T-cell (primary cell): ENCODE results near the gene BANF2. TPM values are rescaled to one million over a fixed set of nuclear protein-coding genes. Genes with fewer than 3 reads are reported as not detected.

ENCODE experiments used
- ATAC-seq, 4 experiments: fragments of 200-7000 bp in 3 of 4; fragments of 150-1000 bp in 1 of 4; cut with Tn5 transposase; replicated peaks in 1 of 4; 1 replicate in 3 of 4; 2 replicates in 1 of 4; pipeline ENCODE4 v1.10.0; 2021; ENCODE audit warnings: moderate library complexity in 3 of 4, mild to moderate bottlenecking in 2 of 4, moderate number of reproducible peaks in 1 of 4
- CTCF ChIA-PET, 2 donors: fragments of 300-600 bp; sonication (Branson Sonifier 250); formaldehyde crosslinking; loops; one replicate each; lab custom pipeline; 2022; ENCODE audit warnings: antibody characterized with exemption in 2 of 2; lab: Charles Lee
- POLR2A ChIA-PET, 2 donors: fragments of 300-600 bp; sonication (Branson Sonifier 250); formaldehyde crosslinking; loops; one replicate each; lab custom pipeline; 2022; ENCODE audit warnings: antibody characterized with exemption in 2 of 2; lab: Charles Lee
- DNase-seq, 35 experiments: peaks; one replicate each; pipeline versions ENCODE4 v3.0.0 to v3.0.0-alpha.2; 2013 to 2023
- H3K27ac ChIP-seq: one replicate; pipeline ENCODE4 v1.5.1; 2013; ENCODE audit warnings: low read length
- H3K27me3 ChIP-seq, 2 experiments: replicated peaks in 1 of 2; 1 replicate in 1 of 2; 2 replicates in 1 of 2; pipeline versions ENCODE4 v1.6.1 to v1.7.0; 2013; ENCODE audit warnings: low read length in 1 of 2, mixed read lengths in 1 of 2; ENCODE audit not compliant: control insufficient read depth in 2 of 2, insufficient read depth in 2 of 2; ENCODE audit errors: extremely low read depth in 1 of 2
- H3K36me3 ChIP-seq, 2 donors: 1 replicate in 1 of 2; 2 replicates in 1 of 2; pipeline versions ENCODE4 v1.6.1 to v1.7.0; 2013; ENCODE audit warnings: low read length in 1 of 2; ENCODE audit not compliant: control insufficient read depth in 2 of 2, insufficient read depth in 1 of 2; ENCODE audit errors: extremely low read depth in 1 of 2
- H3K4me1 ChIP-seq, 2 experiments: 1 replicate in 1 of 2; 2 replicates in 1 of 2; pipeline versions ENCODE4 v1.6.1 to v1.7.0; 2013; ENCODE audit warnings: low read length in 2 of 2, mixed read lengths in 1 of 2; ENCODE audit not compliant: insufficient read depth in 2 of 2, control insufficient read depth in 1 of 2; ENCODE audit errors: extremely low read depth in 1 of 2
- H3K4me3 ChIP-seq, 2 donors: 1 replicate in 1 of 2; 2 replicates in 1 of 2; pipeline versions ENCODE4 v1.5.1 to v1.7.0; 2013; ENCODE audit warnings: mild to moderate bottlenecking in 2 of 2, low read length in 1 of 2, moderate library complexity in 1 of 2; ENCODE audit not compliant: control insufficient read depth in 1 of 2; ENCODE audit errors: extremely low read depth in 1 of 2
- H3K9me3 ChIP-seq: 2 replicates; pipeline ENCODE4 v1.7.0; 2013
- H3K27ac Mint-ChIP-seq, 2 donors: one replicate each; pipeline ENCODE4 v1.8.0; 2020 to 2021; ENCODE audit warnings: mild to moderate bottlenecking in 2 of 2, mixed read lengths in 2 of 2
- H3K27me3 Mint-ChIP-seq, 2 donors: one replicate each; pipeline ENCODE4 v1.8.0; 2021 to 2022; ENCODE audit warnings: mixed read lengths in 2 of 2
- H3K36me3 Mint-ChIP-seq: one replicate; pipeline ENCODE4 v1.8.0; 2021; ENCODE audit warnings: mixed read lengths
- H3K4me1 Mint-ChIP-seq, 3 donors: one replicate each; pipeline ENCODE4 v1.8.0; 2020 to 2022; ENCODE audit warnings: mixed read lengths in 3 of 3, mild to moderate bottlenecking in 1 of 3
- H3K4me3 Mint-ChIP-seq, 3 donors: one replicate each; pipeline ENCODE4 v1.8.0; 2020 to 2022; ENCODE audit warnings: mild to moderate bottlenecking in 3 of 3, mixed read lengths in 3 of 3, moderate library complexity in 3 of 3
- H3K9me3 Mint-ChIP-seq, 3 donors: one replicate each; pipeline ENCODE4 v1.8.0; 2020 to 2022; ENCODE audit warnings: mixed read lengths in 3 of 3
- WGBS: methylation state at CpG from one replicate; pipeline ENCODE4 v1.1.5; 2013; ENCODE audit warnings: missing lambda C conversion rate; ENCODE audit not compliant: insufficient coverage; 5-methylcytosine and 5-hydroxymethylcytosine counted together
- total RNA-seq, 35 experiments: library from RNA in 6 of 35; stranded (reverse) in 6 of 35; fragments of 120-200 nt in 1 of 35; gene quantifications; one replicate each; pipeline versions ENCODE4 v1.2.1 to v1.2.4 and lab custom pipeline; 2013 to 2026

The BANF2 gene
- total RNA-seq, 5 donors from 2014 or later (not counting 1 experiment from before 2014, with no cell fraction given), result not detected

- POLR2A ChIA-PET, result no interaction called here
- Mint-ChIP-seq H3K27me3 (peaks cover 5 to 16% of the 10 kb centered on the region in 2 donors), H3K9me3 (no peaks in the 10 kb centered on the region), H3K36me3 (no peaks in the 10 kb centered on the region), H3K27ac (peak overlapping the region; percentile 50 to 76), H3K4me3 (peak overlapping the region; percentile 73 to 81 (median 76)), H3K4me1 (peaks cover 22 to 26% (median 24%) of the 10 kb centered on the region in 3 donors)
- peak overlapping the region; percentile 11 for H3K27ac ChIP-seq
- H3K27me3 ChIP-seq, result peaks cover 0 to 15% of the 10 kb centered on the region in 2 experiments
- no peak for ATAC-seq
- H3K36me3 ChIP-seq, result peaks cover 0 to 4% of the 10 kb centered on the region in 2 donors
- H3K4me1 ChIP-seq, result peaks cover 3 to 22% of the 10 kb centered on the region in 2 experiments
- peak in 16 of 35 experiments; percentile 2 to 48 (median 24) for DNase-seq
- peak overlapping the region; percentile 22 to 36 for H3K4me3 ChIP-seq
- 74% methylated on average over 21 of the region's 27 CpGs for WGBS
- H3K9me3 ChIP-seq, result no peaks in the 10 kb centered on the region
- CTCF ChIA-PET, result interaction anchor here (0.5 to 1.6 kb wide), 5 partner anchors 149 to 291 kb away, joined by 3 to 5 read pairs (median 3); partner anchors contain the start of gene BFSP1 (in 1 of the 2)
These were observed 19.6 kb upstream of the BANF2 start for GRCh38 chr20:17679941-17680835.

- Histone ChIP-seq H3K36me3 (peaks cover 0 to 4% of the 10 kb centered on the region in 2 donors), H3K4me1 (peaks cover 3 to 22% of the 10 kb centered on the region in 2 experiments), H3K27me3 (peaks cover 0 to 15% of the 10 kb centered on the region in 2 experiments), H3K27ac (no peak overlapping the region), H3K4me3 (peak overlapping the region; percentile 29 to 36), H3K9me3 (no peaks in the 10 kb centered on the region)
- 3% methylated on average over 107 of the region's 110 CpGs for WGBS
- Mint-ChIP-seq H3K4me3 (peak overlapping the region; percentile 73 to 81 (median 76)), H3K36me3 (no peaks in the 10 kb centered on the region), H3K4me1 (peaks cover 18 to 26% (median 24%) of the 10 kb centered on the region in 3 donors), H3K9me3 (no peaks in the 10 kb centered on the region), H3K27me3 (peaks cover 12 to 24% of the 10 kb centered on the region in 2 donors), H3K27ac (peak overlapping the region in 1 of 2 donors; percentile 50)
- ChIA-PET POLR2A (no interaction called here), CTCF (interaction anchor here (0.6 to 1.6 kb wide), 5 partner anchors 32 to 290 kb away, joined by 3 to 5 read pairs (median 3); no protein-coding TSS in a partner anchor)
- DNase-seq, result peak; percentile 37 to 87 (median 67)
- ATAC-seq, result peak; percentile 25 to 30 (median 26)
These were observed 18.7 kb upstream of the BANF2 start for GRCh38 chr20:17680836-17681725.

GRCh38 chr20:17681726-17682102 lies 18.1 kb upstream of the BANF2 start:
- peak in 1 of 35 experiments; percentile 9 for DNase-seq
- Mint-ChIP-seq H3K9me3 (no peaks in the 10 kb centered on the region), H3K27me3 (peaks cover 17 to 30% of the 10 kb centered on the region in 2 donors), H3K4me3 (peak overlapping the region; percentile 83 to 86 (median 85)), H3K4me1 (peaks cover 17 to 26% (median 24%) of the 10 kb centered on the region in 3 donors), H3K27ac (no peak overlapping the region), H3K36me3 (no peaks in the 10 kb centered on the region)
- peak; percentile 7 to 15 (median 10) for ATAC-seq
- Histone ChIP-seq H3K27ac (no peak overlapping the region), H3K4me3 (peak overlapping the region; percentile 60 to 73), H3K36me3 (peaks cover 0 to 4% of the 10 kb centered on the region in 2 donors), H3K27me3 (peaks cover 0 to 16% of the 10 kb centered on the region in 2 experiments), H3K4me1 (peaks cover 3 to 22% of the 10 kb centered on the region in 2 experiments), H3K9me3 (no peaks in the 10 kb centered on the region)
- ChIA-PET POLR2A (interaction anchor here (0.7 to 0.9 kb wide), 3 partner anchors 112 to 826 kb away, joined by 3 to 5 read pairs (median 3); partner anchors contain the start of genes DSTN (in 1 of the 2) and SEC23B (in 1 of the 2)), CTCF (interaction anchor here (0.6 to 2.2 kb wide), 22 partner anchors 10 to 606 kb away, joined by 3 to 19 read pairs (median 5); partner anchors contain the start of genes DSTN (in 1 of the 2), KAT14 (in 1 of the 2) and PET117 (in 1 of the 2))
- WGBS, result under 1% methylated on average over 64 of the region's 65 CpGs

GRCh38 chr20:17682103-17682888 lies 17.5 kb upstream of the BANF2 start, which contains the start of gene RRBP1:
RRBP1 (minus strand) TSS chr20:17682242; CDS start chr20:17660507, 21,735 bp downstream.
- Histone ChIP-seq H3K27ac (peak within 1 kb of the TSS; percentile 54), H3K36me3 (peaks cover 0 to 4% of the 10 kb centered on the region in 2 donors), H3K4me3 (peak within 1 kb of the TSS; percentile 67 to 73), H3K27me3 (peaks cover 0 to 22% of the 10 kb centered on the region in 2 experiments), H3K9me3 (no peaks in the 10 kb centered on the region), H3K4me1 (peaks cover 3 to 22% of the 10 kb centered on the region in 2 experiments)
- CTCF ChIA-PET, result interaction anchor here (0.5 to 2.2 kb wide), 41 partner anchors 9 to 784 kb away, joined by 3 to 19 read pairs (median 4); partner anchors contain the start of genes BANF2 (in 1 of the 2), DSTN (in 1 of the 2), DZANK1 (in 1 of the 2) and KAT14 (in 1 of the 2)
- peaks cover 17 to 26% (median 24%) of the 10 kb centered on the region in 3 donors for H3K4me1 Mint-ChIP-seq
- DNase-seq (peak; percentile 91 to 97 (median 95)), ATAC-seq (peak; percentile 92 to 93 (median 93))
- peak within 1 kb of the TSS; percentile 83 to 86 (median 85) for H3K4me3 Mint-ChIP-seq
- H3K9me3 Mint-ChIP-seq, result no peaks in the 10 kb centered on the region
- H3K36me3 Mint-ChIP-seq, result no peaks in the 10 kb centered on the region
- POLR2A ChIA-PET, result interaction anchor here (0.6 to 0.9 kb wide), 7 partner anchors 18 to 825 kb away, joined by 3 to 5 read pairs (median 5); partner anchors contain the start of genes DSTN (in 1 of the 2) and SEC23B (in 1 of the 2)
- H3K27ac Mint-ChIP-seq, result peak within 1 kb of the TSS; percentile 75 to 86
- under 1% methylated on average over 60 of the region's 79 CpGs for WGBS
- peaks cover 23 to 35% of the 10 kb centered on the region in 2 donors for H3K27me3 Mint-ChIP-seq

GRCh38 chr20:17682889-17683198 lies 16.9 kb upstream of the BANF2 start:
- Histone ChIP-seq H3K27me3 (peaks cover 0 to 25% of the 10 kb centered on the region in 2 experiments), H3K4me3 (peak overlapping the region; percentile 67 to 73), H3K27ac (peak overlapping the region; percentile 54), H3K36me3 (peaks cover 0 to 4% of the 10 kb centered on the region in 2 donors), H3K9me3 (no peaks in the 10 kb centered on the region), H3K4me1 (peaks cover 3 to 22% of the 10 kb centered on the region in 2 experiments)
- peak overlapping the region; percentile 71 to 75 for H3K27ac Mint-ChIP-seq
- POLR2A ChIA-PET, result interaction anchor here (0.6 to 0.9 kb wide), 4 partner anchors 18 to 825 kb away, joined by 3 to 5 read pairs (median 5); partner anchors contain the start of gene SEC23B (in 1 of the 2)
- H3K36me3 Mint-ChIP-seq, result no peaks in the 10 kb centered on the region
- peaks cover 17 to 26% (median 24%) of the 10 kb centered on the region in 3 donors for H3K4me1 Mint-ChIP-seq
- no CpG with 5 or more reads among the region's 10 CpGs for WGBS
- peaks cover 28 to 41% of the 10 kb centered on the region in 2 donors for H3K27me3 Mint-ChIP-seq
- H3K4me3 Mint-ChIP-seq, result peak overlapping the region; percentile 83 to 85 (median 84)
- DNase-seq, result no peak
- H3K9me3 Mint-ChIP-seq, result no peaks in the 10 kb centered on the region
- CTCF ChIA-PET, result interaction anchor here (0.5 to 2.2 kb wide), 38 partner anchors 9 to 811 kb away, joined by 3 to 19 read pairs (median 4); partner anchors contain the start of genes BANF2 (in 1 of the 2), DSTN (in 1 of the 2), DZANK1 (in 1 of the 2) and KAT14 (in 1 of the 2)
- ATAC-seq, result no peak
